Activated CD4-positive, alpha-beta T cell treated with anti-CD3 and anti-CD28 coated beads for 24 hours (primary cell): Measurements from ENCODE around the gene GRIA3.
"Not testable (repeated sequence)": the region's sequence is repeated elsewhere in the genome, so short reads cannot be mapped to it uniquely, and the experiment has no call there.

Source experiments
- DNase-seq, 2 donors: peaks; one replicate each; pipeline ENCODE4 v3.0.0-alpha.2; 2020; ENCODE audit warnings: low read depth in 2 of 2

The GRIA3 gene

DNA sequence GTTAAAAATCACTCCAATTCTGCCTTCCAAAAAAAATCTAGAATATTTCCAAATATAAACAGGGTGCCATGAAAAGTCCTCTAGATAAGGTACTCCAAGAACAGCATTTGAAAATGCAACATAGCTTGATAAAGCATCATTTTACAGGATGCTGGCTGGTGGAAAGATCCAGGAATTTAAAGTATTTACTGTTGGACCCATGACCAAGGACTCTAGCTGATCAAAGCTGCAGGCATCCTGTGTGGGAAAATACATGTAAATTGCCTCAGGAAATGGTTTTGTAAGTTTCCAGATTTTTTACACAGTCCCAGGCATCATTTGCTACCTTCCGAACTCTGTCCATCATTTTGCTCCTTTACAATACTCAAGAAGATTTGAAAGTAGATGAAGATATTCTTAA lies 164.4 kb downstream of the GRIA3 start:
- no peak for DNase-seq

DNA sequence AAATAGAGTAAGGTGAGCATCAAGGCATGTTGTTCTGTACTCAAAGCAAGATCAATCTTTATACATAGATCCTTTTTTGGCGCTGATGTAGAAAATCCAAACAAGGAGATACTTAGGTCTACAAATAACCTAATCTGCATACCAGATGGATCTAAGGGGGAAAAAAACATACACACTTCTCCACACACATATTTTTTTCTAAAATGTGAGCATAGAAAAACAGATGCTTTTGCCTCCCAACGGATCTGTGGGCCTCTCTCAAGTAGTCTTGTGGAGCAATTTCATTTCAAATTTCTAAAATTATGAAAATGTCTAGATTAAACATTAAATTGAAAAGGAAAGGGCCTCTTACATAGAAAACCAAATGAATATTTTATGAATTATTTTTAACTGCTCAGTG lies 166.1 kb downstream of the GRIA3 start:
- no peak for DNase-seq

DNA sequence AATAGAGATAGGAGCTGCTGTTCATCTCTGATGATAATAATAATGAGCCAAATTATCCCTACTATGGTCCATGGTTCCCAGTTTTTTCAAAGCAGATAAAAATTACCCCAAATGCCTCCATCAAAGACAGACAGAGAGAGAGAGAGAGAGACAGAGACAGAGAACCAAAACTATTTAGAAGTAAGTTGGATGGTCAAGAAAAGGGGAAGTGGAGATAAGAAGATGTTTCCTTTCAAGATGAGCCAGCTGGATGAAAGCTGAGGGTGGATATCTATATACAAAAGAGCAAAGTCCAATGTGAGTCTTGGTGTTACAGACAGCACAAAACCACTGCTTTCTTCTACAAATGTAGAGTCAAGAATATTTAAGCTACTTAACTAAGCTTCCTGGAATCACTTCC lies 173.9 kb downstream of the GRIA3 start:
- no peak for DNase-seq

DNA sequence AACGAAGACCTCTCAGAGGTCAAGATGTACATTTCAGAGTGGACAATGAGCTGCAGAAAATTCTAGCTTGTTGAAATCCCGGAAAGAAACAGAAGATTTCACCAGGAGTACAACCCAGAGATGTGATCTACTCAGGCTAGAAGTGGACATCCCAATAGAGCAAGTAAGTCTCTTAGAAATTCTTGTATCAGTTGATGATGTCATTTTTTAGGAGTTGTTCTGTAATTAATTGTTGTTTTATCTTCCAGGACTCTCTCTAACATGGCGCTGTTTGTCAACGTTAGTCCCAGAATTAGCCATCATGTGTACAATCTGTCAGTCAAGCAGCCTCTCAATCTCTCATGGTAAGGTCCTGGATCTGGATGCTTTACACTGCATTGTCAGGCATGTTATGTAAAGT lies 174.4 kb downstream of the GRIA3 start:
- DNase-seq = no peak

DNA sequence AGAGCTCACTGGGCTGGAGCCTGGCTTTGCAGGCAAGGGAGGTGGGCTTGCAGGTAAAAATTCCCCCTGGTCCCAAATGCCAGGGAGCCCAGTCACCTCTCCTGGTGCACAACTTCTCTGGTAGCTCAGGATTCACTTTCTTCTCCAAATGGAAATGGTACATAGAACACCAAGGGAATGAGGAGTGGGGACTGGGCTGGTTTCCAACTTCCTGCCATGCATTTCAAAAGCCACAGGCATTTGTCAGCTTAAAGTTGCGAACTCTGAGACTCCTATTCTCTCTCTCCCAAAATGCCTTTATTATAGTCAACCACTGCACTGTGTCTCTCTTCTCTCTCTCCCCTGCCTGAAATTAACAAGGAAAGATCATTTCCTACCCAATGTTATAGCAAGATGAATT lies 177.3 kb downstream of the GRIA3 start:
- no peak for DNase-seq

DNA sequence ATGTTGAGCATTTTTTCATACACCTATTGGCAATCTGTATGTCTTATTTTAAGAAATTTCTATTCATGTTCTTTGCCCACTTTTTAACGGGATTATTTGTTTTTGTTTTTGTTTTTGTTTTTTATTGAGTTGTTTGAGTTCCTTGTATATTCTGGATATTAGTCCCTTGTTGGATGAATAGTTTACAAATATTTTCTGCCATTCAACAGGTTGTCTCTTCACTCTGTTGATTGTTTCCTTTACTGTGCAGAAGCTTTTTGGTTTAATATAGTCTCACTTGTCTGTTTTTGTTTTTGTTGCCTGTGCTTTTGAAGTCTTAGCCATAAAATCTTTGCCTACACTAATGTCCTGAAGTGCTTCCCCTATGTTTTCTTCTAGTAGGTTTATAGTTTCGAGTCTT lies 202.1 kb downstream of the GRIA3 start:
- not testable (repeated sequence) for DNase-seq

DNA sequence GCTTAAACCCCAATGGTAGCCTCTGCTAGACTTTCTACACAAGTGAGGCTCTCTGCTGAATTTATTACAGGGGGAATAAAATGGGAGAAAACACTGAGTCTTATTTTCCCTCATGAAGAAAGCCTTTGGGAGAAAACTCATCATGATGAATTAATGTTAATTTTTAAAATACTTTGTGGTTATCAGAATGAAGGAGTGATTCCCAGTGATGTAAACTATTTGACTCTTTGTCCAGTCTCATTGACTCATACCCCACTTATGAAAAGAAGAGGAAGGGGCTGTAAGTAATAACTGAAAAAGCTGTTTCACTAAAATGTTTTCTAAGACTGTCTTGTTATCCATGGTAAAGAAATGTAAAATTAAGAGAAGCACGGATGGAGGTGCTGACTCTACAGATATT lies 208.8 kb downstream of the GRIA3 start:
- DNase-seq = no peak

DNA sequence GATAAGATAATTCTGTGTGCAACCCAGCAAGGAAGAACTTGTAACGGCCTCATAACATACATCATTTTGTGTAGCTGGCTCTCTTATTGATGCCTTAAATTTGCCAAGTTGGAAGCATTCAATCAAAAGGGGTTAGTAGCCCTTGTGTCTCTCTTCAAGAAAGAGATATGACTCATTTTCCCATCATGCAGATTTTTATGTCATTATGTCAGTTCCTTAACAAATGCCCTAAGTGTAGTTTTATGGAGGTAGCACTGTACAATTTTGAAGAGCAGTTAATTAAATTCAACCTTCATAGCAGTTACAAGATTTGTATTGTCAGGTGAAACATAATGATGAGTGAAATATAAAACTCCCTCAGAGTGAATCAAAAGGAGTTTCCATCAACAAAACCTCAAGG lies 215.6 kb downstream of the GRIA3 start:
- DNase-seq = no peak

DNA sequence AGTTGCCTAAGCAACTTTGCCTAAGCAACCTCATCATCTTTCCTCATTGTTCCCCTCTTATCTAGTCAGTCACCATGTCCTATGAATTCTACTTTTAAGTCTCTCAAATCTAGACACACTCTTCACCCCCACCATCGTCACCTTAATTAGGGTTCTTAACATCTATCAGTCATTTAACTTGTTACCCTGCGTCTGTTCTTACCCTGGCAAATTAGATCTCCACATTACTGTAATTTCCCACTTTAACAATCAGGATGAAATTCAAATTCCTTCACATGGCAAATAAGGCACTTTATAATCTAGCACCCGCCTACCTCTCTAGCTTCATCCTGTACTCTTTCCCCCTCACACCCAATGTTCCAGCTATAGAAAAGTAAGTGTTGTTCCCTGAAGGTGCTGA lies 221.2 kb downstream of the GRIA3 start:
- no peak for DNase-seq

DNA sequence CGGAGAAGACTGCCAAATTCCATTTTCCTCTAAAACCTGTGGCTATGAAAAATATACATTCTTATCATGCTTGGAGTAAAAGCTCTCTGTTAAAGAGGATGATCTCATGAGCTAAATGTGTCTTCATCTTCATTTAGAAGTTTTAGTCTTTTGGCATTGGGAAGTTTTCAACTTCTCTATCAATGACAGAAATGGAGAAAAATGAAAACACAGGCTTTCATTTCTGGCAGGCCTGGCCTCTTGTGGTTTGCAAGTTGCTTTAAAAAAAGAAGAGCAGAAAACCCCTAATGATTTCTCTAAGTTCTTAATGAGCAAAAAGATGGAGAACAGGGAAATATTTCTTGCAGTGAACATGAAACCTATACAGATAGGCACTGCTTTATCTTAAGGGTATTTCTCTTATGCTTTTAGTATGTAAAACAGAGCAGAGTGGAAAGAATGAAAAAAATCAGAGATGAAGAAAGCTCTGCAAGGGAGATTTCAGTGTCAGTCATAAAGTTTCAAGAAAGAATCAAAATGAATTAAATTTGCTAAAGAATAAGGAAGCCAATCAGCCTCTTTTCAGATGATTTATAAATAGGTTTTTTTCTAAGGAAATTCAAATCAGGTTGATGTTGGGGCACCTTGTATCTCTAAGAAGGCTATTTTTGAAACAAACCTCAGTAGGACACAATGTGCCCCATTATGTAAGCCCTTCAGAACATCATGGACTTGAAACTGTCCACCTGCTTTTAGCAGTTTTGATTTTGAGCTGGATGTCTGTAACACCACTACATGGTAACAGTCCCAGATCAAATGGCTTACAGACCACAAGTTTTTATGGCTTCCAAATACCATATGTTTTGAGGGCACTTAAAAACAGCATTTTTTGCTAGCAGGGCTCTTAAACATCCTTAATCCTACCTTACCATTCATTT lies 225.0 kb downstream of the GRIA3 start:
- DNase-seq = no peak

DNA sequence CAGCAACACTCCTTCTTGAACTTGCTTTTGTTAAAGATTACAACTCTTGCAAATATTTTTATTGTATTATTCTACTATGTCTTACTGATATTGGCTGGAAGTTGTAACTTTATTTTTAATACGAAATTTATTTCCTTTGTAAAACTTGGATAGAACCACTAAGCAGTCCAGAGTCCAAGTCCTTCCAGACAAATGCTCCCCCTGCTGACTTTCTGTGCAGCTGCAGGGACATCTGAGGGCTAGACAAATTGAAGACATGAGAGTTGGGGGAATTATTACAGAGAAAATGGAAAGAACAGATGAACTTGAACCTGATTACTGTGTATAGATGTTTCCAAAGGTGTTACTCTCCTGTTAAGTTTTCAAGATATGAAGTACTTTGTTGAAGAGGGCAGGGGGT lies 238.8 kb downstream of the GRIA3 start:
- no peak for DNase-seq

DNA sequence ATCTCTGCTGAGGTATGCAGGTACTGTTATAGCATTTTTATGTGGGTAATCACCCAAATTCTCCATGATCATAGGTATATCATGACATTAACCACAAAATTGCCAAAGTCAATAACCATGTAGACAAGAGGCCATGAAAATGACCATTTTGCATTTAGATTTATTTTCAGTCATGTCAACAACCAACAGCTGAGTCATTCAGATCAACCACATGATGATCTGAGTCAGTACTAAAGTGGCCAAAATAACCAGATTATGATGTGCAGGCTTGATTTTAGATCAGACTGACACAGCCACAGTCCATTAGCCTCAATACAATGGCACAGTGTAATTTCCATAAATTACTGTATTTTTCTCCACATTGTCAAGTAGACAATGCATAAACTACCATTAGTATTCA lies 240.5 kb downstream of the GRIA3 start:
- no peak for DNase-seq

DNA sequence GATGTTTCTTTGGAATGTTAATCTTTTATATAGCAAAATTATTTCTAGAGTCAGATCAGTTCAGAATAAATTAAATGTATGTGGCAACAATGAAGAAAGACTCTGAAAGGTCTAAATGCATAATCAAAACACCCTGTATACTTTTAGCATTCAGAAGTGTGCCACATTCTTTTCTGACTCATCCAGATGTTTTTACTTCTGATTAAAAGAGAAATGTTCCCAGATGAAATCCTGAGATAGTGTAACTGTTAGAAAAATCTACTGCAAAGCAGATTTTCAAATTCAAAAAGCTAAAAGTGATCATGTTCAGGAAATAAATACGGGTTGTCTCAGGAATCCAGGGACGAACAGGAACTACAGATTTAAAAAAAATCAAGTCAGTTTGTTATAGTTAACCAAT lies 241.4 kb downstream of the GRIA3 start:
- DNase-seq = no peak

DNA sequence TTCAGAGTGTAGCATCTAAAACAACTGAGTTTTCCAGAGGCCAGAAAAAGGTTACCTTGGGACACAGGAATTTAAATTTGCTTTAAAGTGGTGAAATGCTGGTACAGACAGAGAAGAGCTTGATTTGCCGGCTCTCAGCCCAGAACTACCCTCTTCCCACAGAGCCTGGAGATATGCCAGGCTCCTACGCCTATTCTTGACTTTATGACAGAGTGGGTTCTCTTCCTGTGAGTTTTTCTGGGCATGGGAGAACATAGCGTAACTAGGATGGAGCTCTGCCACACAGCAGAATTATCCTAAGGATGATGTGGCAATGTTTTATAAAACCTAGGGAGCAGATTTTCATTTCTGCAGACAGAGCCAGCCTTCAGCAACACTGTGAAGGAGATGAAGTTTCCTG lies 241.8 kb downstream of the GRIA3 start:
- DNase-seq = no peak

DNA sequence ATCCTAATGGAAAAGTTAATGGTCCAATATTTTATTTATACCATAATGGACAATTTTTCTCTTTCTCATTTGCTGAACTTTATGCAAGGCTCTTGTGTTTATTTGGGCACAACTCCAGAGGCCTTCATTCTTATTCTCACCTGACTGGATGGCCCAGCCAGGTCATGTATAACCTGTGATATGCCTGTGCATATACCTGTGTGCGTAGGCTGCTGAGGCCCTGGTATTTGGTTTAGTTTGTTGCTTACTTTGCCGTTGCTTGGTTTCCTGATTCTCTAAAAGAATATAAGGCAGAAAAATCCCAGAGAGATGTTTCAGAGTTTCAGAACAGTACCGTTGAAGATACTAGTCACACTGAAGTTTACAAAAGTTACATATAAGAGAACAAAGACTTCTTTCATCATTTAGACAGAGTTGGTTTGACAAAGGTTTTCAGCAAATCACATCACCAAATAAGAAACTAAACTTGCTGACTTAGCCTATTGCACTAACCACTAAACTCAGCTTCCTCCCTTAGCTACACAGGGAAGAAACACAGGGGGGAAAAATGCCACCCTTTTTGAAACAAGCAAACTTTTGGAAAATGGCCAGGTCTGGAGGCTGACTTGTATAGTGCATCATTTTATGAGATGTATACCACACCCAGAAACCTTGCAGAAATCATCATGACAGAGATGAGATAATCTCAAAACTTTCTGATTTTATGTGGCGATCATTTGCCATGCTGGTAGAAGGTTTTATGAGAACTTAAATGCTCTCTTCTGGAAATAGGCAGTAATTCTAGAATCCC lies 248.5 kb downstream of the GRIA3 start:
- no peak for DNase-seq

DNA sequence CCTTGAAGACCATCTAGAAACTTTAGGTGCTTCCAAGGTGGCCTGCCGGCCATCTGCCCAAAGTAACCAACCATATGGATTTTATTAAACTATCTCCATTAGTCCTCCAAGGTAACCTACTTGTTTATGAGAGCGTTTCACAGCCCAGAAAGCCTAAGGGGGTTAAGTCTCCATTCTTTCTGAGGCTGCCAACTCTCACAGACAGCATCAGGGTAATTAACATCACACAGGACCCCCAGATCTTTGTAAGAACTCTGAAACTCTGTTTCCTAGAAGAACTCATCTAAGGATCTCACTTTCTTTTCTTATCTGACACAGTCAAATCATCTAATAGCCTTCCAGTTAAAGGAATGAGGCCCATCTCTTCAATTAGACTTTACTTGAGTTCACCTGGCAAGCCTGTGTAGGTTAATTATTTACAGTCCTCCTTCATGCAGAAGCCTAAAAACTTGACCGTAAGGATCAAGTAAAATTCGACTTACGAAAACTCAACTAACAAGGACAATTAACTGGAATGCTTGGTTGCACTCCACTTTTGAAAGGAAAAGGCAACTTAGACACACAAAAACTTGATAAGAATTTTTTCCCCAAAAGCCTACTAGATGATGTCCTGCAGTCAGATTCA lies 252.5 kb downstream of the GRIA3 start:
- no peak for DNase-seq

DNA sequence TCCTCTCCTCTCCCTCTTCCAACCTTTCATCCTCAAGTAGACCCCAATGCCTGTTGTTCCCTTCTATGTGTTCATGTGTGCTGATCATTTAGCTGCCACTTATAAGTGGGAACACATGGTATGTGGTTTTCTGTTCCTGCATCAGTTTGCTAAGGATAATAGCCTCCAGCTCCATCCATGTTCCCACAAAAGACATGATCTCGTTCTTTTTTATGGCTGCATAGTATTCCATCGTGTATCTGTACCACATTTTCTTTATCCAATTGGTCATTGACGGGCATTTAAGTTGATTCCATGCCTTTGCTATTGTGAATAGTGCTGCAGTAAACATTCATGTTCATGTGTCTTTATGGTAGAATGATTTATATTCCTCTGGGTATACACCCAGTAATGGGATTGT lies 255.8 kb downstream of the GRIA3 start:
- not testable (repeated sequence) for DNase-seq

DNA sequence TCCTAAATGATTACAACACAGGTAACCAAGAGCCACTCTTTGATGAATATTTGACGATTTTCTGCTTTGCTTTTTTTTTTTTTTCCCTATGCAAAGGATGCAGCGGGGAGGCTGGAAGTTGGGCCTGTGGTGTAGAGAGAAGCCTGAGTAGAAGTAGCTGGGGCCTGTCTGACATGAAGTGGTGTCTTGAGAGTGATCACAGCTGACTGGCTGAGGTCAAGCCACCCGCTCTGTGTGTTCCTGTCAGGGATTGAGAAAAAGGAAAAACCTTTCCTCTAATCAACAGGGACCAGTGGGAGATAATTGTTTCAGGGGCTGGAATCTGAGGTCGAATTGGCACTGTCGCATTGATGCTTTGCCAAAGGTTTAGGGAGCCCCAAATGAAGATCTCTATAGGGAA lies 258.7 kb downstream of the GRIA3 start:
- no peak for DNase-seq

DNA sequence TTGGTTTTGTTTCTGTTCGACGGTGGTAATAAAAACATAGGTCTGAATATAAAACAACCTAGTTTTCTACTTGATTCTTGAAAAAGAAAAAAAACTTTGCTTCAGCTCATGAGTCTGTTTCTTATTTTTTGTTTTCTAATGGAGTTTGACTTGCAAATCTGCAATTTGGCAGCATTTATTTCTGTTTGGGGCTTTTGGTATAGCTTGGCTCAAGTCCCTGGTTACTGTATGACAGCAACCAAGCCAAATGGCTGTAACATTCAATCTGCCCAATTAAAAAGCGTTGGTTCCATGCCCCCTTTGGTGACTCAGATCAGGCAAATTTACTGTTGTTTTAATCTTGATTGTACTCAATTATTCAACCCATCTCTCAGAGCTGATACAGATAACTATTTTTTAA lies 263.4 kb downstream of the GRIA3 start:
- DNase-seq = no peak

DNA sequence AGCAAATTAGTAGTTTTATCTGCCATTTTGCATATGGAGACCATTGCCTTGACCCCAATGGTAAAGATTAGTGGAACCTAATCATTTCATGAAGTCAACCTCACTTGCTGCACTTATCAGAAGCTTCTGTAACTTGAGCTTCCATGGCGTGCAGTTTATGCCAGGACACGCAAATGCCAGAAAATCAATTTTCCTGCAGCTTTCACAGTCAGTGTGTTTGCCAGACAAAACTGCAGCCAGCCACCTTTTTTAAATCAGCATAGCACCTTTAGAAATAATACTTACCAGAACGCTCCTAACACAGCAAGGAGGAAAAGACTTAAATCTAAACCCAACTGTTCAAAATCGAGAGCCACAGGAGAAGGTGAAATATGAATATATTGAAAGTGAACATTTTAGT lies 265.3 kb downstream of the GRIA3 start:
- no peak for DNase-seq

DNA sequence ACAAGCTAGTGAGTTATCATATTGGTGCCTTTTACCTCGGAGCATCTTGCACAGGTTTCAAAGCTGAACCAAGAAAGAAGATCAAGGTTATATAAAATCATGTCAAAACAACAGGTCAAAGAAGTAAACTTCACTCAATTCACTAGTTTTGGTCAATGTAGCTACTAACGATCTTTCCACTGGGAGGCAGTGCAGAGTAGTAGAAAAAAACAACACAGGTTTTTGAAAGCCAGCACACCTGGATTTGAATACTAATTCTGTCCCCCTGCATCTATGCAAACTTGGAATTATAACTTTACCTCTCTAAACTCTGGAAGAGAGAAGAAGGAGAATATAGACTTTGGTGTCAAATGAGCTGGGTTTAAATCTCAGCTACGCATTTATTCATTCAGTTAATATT lies 266.1 kb downstream of the GRIA3 start:
- DNase-seq = no peak

DNA sequence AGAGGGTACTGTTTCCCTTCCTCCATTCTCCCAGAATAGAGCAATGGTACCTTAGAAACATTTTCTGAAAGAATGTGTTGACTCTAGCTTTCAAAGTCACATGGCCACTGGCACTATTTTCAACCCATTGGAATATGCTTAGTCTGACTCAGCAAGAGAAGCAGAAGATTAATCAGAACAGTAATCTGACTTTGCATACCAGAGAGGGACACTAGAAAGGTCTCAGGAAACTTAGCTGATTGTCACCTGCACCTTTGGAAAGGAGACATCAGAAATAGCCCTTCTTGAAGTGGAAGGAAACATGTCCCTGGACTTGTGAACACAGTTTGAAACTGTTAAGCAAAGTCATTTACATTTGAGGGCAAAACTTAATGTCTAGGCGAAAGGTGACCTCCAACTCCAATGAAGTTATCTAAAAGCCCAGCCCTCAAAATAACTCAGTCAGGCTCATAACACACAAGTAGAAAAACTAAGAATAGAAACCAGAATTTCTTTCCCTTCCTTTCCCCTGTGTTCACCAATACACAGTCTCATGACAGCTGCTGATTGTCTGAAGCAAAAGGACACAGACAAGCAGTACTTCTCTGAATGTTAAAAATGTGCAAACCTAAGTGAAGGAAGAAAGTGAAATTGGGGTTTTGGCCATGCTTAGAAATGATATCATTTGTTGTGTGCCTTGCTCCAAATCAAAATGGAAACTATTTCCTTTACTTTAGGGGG lies 270.8 kb downstream of the GRIA3 start:
- DNase-seq = no peak
